Ovary (tissue), 3 donors: ENCODE results near the gene ACAD11.

Experiments
- CTCF ChIP-seq, 3 donors: fragments of 450-650 bp in 2 of 3; fragments of 200-600 bp in 1 of 3; IDR thresholded peaks; one replicate each; pipeline versions ENCODE4 v1.5.1 to v1.8.0; 2016 to 2022; ENCODE audit warnings: antibody characterized with exemption in 3 of 3, mild to moderate bottlenecking in 1 of 3
- EP300 ChIP-seq: sonication (generic); formaldehyde crosslinking; IDR thresholded peaks from one replicate; pipeline ENCODE4 v1.6.1; 2017; ENCODE audit warnings: antibody characterized with exemption
- POLR2A ChIP-seq: fragments of 450-650 bp; IDR thresholded peaks from one replicate; pipeline ENCODE4 v1.6.1; 2017; ENCODE audit warnings: antibody characterized with exemption, mild to moderate bottlenecking, moderate library complexity
- donor health status: DM: no; HTN: no; CAD: no.

DNA sequence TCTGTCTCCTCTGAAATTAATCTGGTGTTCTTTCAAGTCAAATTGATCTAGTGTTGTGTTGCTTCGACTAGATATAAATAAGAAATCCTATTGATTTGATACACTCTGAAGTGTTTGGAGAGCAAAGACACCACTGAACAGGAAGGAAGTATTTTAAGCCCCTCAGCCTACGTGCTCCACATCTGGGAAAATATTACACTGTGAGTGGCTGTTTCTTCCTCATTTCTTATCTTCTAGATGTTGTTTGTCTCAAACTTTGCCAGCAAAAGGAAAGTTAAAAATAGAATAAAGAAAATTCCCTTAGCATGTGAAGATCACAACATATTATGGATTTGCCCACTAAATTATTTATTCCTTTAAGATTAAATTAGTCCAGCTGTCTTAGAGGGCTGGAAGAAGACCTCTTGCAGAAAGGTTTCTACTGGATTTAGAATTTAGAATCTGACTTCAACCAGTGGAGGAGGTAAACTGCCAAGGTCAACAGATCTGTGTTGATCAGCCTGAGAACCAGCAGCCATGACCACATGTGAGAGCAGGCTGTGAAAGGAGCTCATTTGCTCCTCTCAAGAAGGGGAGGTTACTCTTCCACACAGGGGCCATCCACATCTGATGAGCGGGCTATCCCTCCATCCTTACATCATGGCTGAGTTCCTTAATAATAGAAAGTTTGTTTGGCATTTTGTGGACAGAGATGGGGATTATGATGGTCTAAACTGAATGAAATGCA is 108.9 kb downstream of the ACAD11 start:
- TF ChIP-seq CTCF (IDR thresholded peaks at IDR 0.05), result no peak
- TF ChIP-seq EP300, result no peak
- TF ChIP-seq POLR2A, result no peak
